ENCODE measurements around the gene NOP53. TPM values are rescaled to one million over a fixed set of nuclear protein-coding genes. Genes with fewer than 3 reads are reported as not detected.
A peak's percentile ranks its signal among the peaks of the same experiment; 100 is the strongest.

The NOP53 gene
- total RNA-seq, 1 donor from 2014 or later: 169 TPM

- Histone ChIP-seq H3K36me3 (peaks cover 71% of the 10 kb centered on the region), H3K27me3 (ENCODE audit: low read depth) (peaks cover 29% of the 10 kb centered on the region), H3K27ac (replicated peaks) (peak overlapping the region; percentile 89), H3K9me3 (replicated peaks) (no peaks in the 10 kb centered on the region), H3K4me3 (no peak overlapping the region), H3K4me1 (peaks cover 61% of the 10 kb centered on the region)
- intact Hi-C loops (cut with micrococcal nuclease): no loop called here
- TF ChIP-seq, protein P1, sequence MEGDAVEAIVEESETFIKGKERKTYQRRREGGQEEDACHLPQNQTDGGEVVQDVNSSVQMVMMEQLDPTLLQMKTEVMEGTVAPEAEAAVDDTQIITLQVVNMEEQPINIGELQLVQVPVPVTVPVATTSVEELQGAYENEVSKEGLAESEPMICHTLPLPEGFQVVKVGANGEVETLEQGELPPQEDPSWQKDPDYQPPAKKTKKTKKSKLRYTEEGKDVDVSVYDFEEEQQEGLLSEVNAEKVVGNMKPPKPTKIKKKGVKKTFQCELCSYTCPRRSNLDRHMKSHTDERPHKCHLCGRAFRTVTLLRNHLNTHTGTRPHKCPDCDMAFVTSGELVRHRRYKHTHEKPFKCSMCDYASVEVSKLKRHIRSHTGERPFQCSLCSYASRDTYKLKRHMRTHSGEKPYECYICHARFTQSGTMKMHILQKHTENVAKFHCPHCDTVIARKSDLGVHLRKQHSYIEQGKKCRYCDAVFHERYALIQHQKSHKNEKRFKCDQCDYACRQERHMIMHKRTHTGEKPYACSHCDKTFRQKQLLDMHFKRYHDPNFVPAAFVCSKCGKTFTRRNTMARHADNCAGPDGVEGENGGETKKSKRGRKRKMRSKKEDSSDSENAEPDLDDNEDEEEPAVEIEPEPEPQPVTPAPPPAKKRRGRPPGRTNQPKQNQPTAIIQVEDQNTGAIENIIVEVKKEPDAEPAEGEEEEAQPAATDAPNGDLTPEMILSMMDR (IDR thresholded peaks at IDR 0.05; ENCODE audit: borderline replicate concordance): no peak
- DNase-seq: no peak
These were observed 14.8 kb upstream of the NOP53 start for GRCh38 chr19:47730521-47730889.

DNA sequence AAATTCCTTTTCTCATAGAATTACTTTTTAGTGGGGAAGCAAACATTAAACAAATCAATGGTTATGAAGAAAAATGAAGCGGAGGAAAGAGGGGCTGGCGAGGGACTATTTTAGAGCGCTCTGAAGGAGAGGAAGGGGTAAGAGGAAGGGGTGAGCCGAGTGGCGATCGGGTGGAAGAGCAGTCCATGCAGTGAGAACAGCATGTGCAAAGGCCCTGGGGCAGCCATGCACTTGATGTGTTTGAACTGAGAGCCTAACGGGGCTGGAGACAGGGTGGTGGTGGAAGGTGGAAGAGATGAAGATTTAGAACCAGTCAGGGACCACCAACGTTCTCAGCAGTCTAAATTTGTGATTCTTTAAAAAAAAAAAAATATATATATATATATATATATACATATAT, 14.4 kb upstream of the NOP53 start:
- DNase-seq: no peak
- intact Hi-C loops (cut with micrococcal nuclease): no loop called here
- H3K4me3 ChIP-seq: no peak overlapping the region
- H3K27ac ChIP-seq (replicated peaks): peak overlapping the region; percentile 89
- H3K36me3 ChIP-seq: peaks cover 71% of the 10 kb centered on the region
- no peaks in the 10 kb centered on the region for H3K9me3 ChIP-seq (replicated peaks)
- H3K27me3 ChIP-seq (ENCODE audit: low read depth): peaks cover 25% of the 10 kb centered on the region
- TF ChIP-seq, protein P1 (IDR thresholded peaks at IDR 0.05; ENCODE audit: borderline replicate concordance): no peak
- H3K4me1 ChIP-seq: peaks cover 57% of the 10 kb centered on the region

DNA sequence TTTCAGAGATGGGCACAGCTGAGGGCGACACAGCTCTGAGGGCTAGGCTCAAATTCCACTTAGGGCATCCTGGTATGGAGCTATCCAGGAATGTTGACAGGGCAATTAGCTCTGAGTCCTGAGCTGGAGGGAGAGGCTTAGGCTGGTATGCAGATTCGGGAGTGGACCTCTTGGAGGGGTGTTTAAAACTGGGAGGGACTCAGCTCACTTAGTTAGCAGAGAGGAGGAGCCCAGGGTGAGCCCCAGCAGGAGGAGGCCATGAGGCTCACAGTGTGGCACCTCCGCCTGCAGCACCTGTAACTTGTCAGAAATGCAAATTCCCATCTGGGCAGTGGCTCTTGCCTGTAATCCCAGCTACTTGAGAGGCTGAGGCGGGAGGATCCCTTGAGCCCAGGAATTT, 10.2 kb upstream of the NOP53 start:
- H3K4me1 ChIP-seq: peaks cover 15% of the 10 kb centered on the region
- no peak overlapping the region for H3K4me3 ChIP-seq
- no peaks in the 10 kb centered on the region for H3K9me3 ChIP-seq (replicated peaks)
- no peak overlapping the region for H3K27ac ChIP-seq (replicated peaks)
- TF ChIP-seq, protein P1 (IDR thresholded peaks at IDR 0.05; ENCODE audit: borderline replicate concordance): no peak
- H3K27me3 ChIP-seq (ENCODE audit: low read depth): peaks cover 9% of the 10 kb centered on the region
- DNase-seq: no peak
- intact Hi-C loops (cut with micrococcal nuclease): no loop called here
- peaks cover 83% of the 10 kb centered on the region for H3K36me3 ChIP-seq

- TF ChIP-seq, protein P1 (IDR thresholded peaks at IDR 0.05; ENCODE audit: borderline replicate concordance): no peak
- peak overlapping the region; percentile 96 for H3K27ac ChIP-seq (replicated peaks)
These were observed 4.4 kb upstream of the NOP53 start for GRCh38 chr19:47740866-47741519.

DNA sequence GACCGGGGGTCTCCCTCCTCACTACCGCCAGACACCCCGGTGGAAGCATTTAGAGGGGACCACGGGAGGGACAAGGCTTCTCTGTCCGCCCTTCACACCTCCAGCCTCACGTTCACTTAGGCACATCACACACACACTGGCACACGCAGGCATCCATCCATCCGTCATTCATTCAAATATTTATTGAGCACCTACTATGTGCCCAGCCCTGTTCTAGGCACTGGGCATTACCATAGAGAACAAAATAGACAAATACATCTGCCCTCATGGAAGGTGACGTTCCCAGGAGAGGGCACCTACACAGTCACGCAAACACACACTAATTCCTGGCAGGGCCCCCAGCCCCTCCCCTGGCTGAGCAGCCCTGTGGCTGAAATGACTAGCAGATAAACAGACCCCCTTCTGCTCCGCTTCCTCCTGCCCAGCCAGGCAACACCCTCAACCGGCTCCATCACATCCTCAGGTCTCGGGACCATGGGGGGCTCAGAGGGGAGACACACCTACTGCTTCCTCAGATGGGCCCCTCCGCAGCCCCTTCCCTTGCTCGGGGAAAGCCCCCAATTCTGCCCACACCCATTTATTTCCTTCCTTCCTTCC, 3.7 kb upstream of the NOP53 start:
- peak overlapping the region; percentile 96 for H3K27ac ChIP-seq (replicated peaks)
- no peaks in the 10 kb centered on the region for H3K9me3 ChIP-seq (replicated peaks)
- H3K27me3 ChIP-seq (ENCODE audit: low read depth): no peaks in the 10 kb centered on the region
- TF ChIP-seq, protein P1 (IDR thresholded peaks at IDR 0.05; ENCODE audit: borderline replicate concordance): no peak
- peaks cover 52% of the 10 kb centered on the region for H3K36me3 ChIP-seq
- DNase-seq: no peak
- intact Hi-C loops (cut with micrococcal nuclease): no loop called here
- peaks cover 48% of the 10 kb centered on the region for H3K4me1 ChIP-seq
- H3K4me3 ChIP-seq: no peak overlapping the region

More at GRCh38 chr19:47740866-47741519, 4.4 kb upstream of the NOP53 start:
- Histone ChIP-seq H3K4me3 (no peak overlapping the region), H3K4me1 (peaks cover 41% of the 10 kb centered on the region), H3K27me3 (ENCODE audit: low read depth) (no peaks in the 10 kb centered on the region), H3K9me3 (replicated peaks) (no peaks in the 10 kb centered on the region), H3K36me3 (peaks cover 58% of the 10 kb centered on the region)
- intact Hi-C loops (cut with micrococcal nuclease): no loop called here
- DNase-seq: no peak

Measured in left ventricle myocardium inferior (tissue), 1 donor.